IPS-NIHi7 (cell line): Measurements from ENCODE around the gene PDE5A.

Source experiments
- DNase-seq: peaks from one replicate; pipeline ENCODE4 v3.0.0; 2012; ENCODE audit warnings: mixed read lengths; ENCODE audit errors: extremely low spot score

Gene PDE5A

DNA sequence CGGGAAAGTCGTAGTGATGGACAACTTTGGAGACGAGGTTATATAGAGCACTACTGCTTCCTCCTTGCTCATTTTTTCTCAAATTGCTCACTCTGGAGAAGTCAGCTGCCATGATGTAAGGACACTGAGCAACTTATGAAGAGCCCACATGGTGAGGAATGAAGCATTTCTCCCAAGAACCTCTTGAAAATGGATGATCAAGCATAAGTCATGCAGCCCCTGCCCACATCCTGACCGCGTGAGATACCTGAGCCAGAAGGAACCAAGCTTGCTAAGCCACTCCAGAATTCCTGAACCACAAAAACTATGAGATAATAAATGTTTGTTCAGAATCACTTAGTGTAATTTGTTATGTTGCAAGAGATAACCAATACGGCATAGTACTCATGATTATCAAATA is 42.8 kb downstream of the PDE5A start:
- DNase-seq, result no peak

DNA sequence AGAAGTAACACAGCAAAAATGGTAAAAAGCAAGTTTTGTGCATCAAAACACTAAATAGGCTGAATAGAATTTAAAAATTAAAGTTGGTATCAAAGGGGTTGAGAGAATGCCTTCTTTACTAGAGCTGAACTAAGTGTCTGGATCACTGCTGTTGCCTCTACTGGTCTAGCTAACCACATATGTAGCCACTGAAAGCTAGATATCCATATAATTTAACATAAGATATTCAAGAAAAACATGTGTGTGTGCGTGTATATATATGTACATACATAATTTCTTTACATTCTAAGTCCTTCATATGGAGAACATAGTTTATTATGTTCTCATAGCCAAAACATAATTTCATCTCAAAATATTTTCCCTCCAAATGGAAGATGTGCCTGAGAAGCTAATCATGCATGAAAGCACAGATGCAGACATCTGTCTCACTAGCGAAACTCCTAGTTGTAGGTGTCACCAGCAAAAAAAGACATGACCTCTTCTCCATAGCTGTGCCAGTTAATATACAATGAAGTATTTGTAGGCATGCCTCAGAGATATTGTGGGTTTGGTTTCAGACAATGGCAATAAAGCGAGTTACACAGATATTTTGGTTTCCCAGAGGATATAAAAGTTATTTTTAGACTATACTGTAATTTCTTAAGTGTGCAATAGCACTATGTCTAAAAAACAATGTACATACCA is 47.3 kb downstream of the PDE5A start:
- DNase-seq, result no peak

DNA sequence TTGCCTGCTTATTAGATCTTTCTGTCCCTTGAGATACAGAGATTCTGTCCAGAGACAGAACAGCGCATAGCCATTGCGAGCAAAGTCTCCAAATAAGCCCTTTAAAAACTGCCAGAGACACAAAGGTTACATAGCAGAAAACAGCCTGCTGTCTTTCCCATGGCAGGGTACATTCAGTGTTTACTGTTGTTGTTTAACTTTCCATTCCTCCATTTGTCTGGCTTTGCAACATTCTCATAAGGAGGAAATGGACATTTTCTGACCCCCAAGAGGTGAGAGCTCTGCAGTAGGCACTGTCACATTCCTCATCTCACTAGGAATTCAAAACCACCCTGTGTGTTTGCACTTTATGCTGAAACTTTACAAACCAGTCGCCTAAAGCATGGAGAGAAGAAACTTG is 48.3 kb downstream of the PDE5A start:
- no peak for DNase-seq

DNA sequence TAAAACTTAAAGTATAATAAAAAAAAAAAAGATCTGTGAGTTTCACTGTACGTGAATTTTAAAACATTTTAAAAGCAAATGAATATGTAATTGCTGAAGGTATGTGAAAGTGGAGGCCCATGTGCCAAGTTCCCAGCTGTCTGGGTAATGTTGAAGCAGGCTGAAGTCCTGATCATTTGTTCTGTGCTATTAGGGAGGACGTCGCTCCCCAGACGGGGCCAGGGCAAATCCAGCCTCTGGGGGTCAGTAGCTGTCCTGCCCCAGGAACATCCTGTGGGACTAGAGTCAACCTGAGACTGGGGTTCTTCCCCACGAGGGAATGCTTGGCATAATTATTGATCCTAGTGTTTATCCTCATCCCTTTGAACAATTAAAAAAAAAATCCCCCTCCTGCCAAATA is 48.8 kb downstream of the PDE5A start:
- no peak for DNase-seq

DNA sequence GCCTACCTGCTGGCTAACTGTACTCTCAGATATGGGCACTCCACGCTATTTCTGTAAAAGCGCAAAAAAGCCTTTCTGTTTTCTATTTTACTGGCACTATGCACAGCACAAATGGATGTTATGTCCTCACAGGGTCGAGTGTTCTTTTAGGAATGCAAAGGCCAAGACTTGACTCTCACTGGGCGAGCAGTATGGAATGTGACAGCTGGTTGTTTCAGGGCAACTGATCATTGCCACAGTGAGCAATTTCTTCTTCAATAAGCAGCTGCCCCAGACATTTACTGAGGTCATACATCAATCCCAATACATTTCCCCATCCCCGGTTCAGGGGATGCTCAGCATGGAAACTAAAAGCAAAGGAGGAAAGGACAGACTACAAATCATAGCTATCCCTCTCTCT is 58.2 kb downstream of the PDE5A start:
- no peak for DNase-seq

DNA sequence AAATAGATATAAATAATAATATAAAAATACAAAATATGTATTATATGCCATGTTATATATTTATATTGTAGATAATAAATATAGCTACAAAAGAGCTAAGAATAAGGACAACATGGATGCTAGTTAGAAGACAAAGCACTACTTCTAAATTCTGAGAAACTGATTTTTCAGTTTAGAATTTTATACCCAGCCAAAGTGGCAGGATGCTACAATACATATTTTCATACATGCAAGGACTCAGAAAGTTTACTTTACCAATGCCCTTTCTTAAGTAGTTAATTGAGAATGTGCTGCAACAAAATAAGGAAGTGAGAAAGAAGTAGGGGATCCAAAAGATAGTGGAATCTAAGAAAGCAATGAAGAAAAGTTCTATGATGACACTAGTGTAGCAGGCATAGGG is 64.5 kb downstream of the PDE5A start:
- DNase-seq, result no peak

DNA sequence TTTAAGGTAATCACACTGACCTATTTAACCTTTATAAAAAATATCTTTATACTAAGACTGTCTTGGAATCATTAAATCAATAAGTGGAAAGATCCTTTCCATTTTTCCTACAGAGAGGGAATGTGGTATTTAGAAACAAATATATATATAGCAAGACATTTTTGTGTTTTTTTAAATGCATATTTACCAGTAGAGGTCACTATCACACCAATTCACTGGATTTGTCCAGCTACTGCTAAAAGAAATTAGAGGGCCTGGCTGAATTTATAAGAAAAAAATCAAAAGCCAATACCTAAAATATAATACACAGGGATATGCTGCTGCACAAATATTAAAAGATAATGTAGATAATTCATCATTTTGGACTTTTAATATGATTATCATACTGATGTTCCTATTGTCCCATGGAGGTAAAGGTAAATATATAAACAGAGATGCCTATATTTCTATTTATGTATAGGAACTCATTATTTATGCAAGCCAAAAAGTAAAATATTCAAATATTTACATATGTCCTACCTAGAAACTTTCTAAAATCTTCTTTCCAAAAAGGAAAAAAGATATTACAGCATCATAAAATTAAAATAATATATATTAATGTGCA is 69.5 kb downstream of the PDE5A start:
- DNase-seq, result peak; percentile 18

DNA sequence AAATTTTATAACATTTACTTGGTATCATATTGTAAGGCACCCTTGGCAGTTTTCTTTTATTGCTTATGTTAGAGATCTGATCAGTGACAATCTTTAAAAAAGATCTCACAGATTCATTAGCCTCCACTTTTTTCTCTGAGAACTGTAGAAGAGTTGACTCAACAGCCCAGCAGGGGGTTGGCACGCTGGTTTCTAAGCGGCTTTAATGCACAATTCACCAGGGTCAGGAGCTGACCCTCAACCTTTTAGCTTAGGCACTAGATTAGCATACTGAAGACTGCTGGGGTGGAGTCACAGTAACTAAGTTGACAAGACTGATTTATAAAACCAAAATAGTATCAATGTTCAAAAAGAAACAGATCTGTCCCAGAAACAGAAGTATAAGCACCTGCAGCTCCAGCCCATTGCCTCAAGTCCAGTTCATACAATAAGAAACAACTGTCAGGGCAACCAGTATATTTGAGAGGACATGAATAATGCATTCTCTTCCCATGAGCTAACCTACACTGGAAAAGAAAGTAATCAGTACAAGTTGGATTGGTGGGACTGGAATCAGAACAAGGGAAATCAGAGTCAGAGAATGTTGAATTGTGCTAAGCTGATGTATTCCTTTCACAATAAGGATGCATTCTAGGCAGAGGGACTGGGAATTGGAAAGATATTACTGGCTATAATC is 77.6 kb downstream of the PDE5A start:
- peak; percentile 14 for DNase-seq

DNA sequence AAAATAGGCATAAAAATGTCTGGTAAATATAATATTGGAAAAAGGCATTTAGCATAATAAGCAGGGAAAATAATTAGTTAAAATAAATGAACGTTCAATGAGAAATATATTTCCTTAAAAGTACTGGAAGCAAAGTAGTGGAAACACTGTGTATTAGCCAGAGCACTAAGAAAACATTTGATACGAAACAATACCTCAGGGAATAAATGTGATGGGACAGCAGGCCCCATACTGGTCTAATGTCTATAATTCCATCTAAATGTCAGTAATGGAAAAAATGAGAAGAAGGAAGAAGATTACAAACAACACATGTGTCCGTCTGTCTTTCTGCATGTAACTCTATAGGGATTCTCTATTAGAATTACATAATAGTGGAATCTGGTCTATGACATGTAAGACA is 79.0 kb downstream of the PDE5A start:
- DNase-seq, result no peak

DNA sequence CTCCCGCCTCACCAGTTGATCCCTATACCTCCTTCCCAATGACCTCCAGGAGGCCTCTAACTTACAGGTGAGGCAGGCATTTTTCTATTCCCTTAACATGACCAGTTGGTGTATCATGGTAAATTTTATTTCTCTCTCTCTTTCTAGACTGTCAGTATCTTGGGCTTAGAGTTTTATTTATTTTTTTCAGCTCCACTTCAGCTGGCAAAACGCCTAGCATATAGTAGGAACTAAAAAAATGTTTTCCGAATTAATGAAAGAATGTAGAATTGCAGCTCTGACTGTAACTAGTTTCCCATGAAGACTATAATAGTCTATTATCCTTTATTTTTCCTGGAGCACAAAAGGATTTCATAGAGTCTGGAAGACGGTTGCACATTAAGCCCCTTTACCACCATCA is 84.8 kb downstream of the PDE5A start:
- DNase-seq, result no peak

DNA sequence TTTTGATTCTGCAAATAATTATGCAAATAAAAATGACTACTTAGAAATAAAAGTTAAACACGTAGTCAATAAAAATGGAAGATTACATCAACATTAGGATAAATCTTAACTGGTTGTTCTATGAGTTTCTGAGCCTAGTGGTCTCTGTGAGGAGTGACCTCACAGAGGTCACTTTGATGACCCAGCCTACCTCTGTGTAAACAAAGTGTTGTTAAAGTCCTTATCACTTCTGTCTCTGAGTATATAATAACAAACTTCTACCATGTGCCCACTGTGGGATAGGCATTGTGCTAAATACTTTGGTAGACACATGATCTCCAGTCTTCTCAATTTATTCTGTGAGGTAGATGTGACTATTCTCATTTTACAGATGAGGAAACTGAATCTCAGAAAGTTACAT is 85.4 kb downstream of the PDE5A start:
- DNase-seq, result no peak

DNA sequence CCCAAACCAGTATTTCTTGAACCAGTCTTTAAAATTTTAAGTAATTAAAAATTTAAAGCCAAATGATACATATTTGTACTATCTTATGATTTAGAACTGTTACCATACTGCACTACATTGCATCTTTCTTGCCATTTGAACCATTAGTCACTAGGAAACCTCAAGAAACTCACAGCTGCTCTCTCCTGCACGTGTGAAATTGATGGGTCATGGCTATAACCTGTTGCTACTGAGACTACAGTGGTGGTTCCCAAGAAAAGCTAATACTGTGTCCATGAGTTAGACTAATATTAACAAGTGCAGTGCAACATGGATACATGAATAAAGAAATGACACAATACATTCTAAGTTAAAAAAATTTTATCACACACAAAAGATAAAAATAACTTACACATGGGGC is 88.4 kb downstream of the PDE5A start:
- no peak for DNase-seq

DNA sequence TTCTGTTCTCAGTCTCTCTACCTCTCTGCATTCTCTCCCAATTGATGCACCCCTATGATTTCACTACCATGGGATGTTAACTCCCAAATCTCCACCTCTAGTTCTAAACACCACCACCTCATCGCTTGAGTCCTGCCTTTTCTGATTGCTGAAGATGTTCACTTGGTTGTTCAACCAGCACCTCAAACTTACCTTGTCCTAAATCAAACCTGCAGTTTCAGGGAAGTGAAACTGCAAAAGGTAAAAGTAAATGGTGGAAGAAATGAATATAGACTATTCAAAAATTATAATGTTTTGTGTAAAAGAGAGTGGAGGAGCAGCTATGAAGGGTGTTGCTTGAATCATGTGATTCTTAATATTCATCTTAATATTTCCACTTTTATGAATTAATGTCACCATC is 91.0 kb downstream of the PDE5A start:
- DNase-seq, result no peak

DNA sequence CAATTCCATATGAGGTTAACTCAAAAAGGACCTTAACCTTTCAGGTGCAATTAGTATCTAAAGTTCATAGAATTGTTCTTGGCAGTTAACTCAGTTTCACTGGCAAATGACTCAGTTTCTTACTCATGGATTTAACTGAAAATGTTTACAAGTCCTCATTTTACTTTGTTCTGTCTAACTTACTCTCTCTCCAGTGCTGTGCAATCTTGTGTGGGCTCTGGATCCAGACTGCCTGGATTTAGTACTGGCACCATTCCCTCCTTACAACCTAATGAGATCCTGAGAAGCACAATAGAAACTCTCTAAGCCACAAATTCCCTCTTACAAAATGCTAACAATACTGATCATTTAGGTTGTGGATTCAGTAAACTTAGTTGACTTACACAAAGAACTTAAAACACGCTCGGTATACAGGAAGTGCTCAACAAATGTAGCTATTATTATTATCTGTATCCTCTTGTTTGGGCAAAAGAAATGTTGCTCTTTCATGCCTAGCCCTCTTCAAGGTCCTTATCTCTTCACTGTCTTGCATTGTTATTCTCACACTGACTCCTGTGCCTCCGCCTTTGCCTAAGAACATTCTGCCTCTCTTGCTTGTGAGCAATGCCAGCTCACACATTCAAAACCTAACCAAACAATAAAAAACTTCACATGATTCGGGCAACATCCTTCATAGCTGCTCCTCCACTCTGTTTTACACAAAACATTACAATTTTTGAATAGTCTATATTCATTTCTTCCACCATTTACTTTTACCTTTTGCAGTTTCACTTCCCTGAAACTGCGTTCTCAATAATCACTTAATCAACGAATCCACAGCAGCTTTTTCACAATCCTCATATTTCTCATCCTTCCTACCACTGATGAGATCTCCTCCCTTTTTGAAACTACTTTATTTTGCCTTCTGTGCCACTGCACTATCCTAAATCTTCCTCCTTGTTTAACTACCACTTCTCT is 91.8 kb downstream of the PDE5A start:
- DNase-seq, result no peak

DNA sequence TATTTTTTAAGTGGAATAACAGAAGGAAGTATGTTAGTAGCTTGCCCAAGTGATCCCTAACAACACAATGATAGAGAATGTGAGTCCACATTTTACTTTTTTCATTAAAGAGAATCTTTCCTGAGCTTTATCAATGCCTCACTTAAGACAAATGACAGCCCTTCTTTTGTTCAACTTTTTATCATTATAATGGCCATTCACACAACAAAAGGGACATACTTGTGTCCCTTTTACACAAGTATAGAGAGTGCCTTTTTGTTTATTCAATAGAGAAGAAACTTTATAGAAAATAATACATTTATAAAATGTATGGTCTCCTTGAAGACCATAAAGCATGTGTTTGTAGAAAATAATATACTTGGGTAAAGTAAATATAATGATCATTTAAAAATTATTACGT is 96.3 kb downstream of the PDE5A start:
- no peak for DNase-seq

DNA sequence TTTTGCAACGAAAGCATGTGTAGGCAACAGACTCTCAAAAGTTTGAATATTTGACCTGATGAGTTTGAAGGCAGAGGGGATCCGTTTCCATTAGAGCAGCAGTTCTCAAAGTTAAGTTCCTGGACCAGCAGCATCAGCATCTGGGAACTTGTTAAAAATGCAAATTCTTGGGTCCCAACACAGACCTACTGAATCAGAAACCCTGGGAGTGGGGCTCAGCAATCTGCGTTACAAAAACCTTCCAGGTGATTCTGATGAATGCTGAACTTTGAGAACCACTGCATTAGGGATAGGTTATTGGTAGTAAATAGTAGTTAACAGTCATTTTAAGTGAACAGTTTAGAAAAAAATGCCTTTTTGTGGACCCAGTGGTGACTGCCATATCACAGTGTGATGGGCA is 98.8 kb downstream of the PDE5A start:
- DNase-seq, result no peak

DNA sequence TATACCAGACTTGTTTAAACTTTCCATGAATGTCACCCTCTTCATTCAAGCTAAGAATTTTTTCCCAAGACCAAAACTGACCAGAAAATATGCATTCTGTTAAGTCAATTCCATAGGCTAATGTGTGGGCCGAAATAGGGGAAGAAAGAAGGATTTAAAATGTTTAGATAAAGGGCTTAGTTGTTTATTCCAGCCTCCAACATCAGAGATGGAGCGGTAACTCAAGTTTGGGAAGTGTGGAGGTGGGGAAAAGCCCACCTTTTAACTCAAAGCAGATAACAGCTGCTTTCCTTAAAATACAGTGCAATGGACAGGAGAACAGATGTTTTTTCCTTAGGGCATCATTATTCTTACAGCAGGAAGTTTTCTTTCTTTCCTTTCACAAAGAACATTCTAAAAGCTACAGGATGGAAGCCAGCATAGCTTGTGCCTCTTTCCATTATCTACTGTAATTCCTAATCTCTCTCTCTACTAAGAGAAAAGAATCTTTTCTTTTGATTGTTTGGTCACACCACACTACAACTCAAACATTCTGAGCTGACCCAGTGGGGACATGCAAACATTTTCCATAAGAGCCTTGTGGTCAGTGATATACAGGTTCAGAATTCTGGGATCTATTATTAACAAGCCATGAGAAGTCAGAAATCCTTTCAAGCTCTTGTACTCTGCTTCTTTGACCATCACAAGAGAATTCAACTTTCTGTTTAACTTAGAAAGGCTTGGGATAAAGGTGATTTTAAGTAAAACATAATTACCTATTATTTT is 101.6 kb downstream of the PDE5A start:
- DNase-seq, result no peak

DNA sequence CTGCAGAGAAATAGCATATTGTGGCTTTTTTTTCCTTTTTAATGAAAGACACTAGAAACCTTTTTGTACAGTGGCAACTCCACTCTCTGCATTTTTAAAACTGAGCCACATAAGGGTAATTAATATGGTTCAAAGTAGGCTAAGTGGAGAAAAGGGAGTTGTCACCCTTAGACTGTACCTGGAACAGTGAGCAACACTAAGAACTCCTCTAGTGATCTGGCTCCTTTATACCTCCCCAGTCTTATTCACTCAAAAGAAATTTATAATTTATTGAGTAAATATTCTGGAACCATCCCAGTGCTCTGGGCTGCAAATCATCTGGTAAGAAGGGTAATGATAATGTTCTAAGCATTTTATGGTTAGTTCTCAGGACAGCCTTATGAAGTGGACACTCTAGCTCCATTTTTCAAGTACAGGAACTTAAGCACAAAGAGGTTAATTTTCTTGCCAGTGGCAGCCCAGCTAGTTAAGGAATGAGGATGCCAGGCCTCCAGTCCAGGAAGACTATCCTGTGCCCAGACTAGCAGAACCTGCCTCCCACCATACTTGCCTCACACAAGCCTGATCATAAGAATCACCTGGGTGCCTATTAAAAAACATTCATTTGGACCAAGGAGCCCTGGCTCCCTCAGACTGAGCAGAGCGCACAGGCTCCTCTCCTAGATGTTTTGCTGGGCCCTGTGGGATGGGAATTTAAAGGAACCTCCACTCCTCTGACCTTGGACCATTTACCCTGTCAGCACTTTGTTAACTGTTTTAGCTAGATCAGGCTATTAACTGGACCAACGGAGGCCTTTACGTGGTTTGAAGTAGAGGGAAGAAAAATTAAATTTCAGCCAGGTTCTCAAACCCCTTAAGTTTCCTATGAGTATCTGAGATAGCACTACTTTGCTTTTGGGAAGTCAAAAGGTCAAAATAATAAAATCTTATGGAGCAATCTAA is 102.6 kb downstream of the PDE5A start:
- DNase-seq, result no peak

DNA sequence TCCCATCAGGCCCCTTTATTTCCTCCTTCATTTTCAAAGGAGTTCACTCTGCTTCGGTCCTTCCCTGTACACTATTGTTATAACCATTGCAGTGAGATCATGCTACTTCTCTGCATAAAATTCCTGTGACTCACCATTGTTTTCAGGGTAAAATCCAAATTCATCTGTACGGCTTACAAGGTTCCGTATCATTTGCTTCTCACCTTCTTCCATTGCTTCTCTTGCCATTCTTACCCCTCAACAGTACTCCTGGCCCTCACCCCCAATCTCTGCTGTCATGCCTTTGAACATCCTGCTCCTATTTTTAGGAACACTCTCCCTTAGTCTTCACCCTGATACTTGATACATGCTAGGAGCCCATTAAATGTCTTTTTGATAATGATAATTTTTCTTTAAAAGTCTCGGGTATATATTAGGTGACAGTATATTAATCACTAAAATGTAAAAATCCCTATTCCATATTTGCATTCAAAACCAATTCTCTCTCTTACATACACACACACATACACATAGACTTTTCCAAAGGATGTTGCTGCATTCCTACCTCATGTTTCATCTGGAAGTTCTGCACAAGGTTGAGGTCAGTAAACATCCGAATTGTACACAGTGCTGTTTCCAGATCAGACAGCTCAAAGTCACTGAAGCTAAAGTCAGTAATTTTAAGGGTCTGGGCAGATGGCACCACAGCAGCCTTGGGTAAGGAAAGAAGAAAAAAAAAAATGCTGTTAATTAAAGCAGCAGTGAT is 103.4 kb downstream of the PDE5A start:
- no peak for DNase-seq

DNA sequence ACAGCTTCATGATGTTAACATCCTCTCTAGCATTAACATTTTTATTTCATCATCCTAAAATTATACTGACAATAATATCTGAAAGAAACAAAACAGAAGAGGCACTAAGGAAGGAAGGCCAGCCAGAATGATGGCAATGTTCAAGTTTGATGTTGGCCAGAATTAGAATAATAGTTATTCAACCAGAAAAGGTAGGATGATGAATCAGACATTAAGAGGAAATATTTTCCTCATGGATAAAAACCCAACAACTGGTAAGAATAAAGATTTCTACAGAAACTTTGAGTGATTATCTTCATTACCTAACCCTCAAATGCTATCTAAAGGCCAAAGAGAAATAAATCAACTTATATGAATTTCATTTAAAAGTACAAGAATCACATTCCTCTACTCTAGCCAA is 105.2 kb downstream of the PDE5A start:
- no peak for DNase-seq
